ENCODE data around the gene IL12RB1. TPM values are rescaled to one million over a fixed set of nuclear protein-coding genes. Genes with fewer than 3 reads are reported as not detected.
A peak's percentile ranks its signal among the peaks of the same experiment; 100 is the strongest.

Gene IL12RB1
- total and polyA plus RNA-seq, 2 donors (not counting 3 experiments of a cell fraction or from before 2014, with no cell fraction given) = not detected

DNA sequence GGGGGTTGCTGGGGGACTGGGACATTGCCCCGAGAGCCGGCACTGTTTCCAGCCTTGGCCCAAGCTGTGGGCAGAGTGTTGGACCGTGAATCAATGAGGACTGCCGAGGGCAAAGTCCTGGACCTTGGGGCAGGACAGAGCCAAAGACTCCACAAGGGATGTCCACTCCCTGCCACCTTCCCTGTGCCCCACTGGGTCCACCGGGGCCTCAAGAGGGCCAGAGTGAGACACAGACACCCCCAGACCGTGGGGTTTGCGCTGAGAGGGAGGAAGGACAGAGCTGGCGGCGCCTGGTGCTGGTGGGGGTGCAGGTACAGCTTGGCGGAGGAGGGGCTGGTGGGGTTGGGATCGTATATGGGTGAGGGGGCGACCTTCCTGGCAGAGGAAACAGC lies 22.6 kb upstream of the IL12RB1 start:
- H2AFZ ChIP-seq (ENCODE audit: low read depth, low read length) = peak overlapping the region; percentile 79
- no peaks in the 10 kb centered on the region for H4K20me1 ChIP-seq (replicated peaks; ENCODE audit: control insufficient read depth, extremely low read depth, insufficient read depth, low read length)
- H3K4me2 ChIP-seq (ENCODE audit: insufficient read depth, low read length) = no peak overlapping the region
- intact Hi-C loops (cut with micrococcal nuclease) = no loop called here
- CTCF ChIA-PET = interaction anchor here (1.2 to 6.4 kb wide), 6 partner anchors 13 to 171 kb away, joined by 3 to 138 read pairs (median 4); no protein-coding TSS in a partner anchor
- dilution Hi-C loops (cut with MboI; ENCODE audit: extremely low pct_ligation_motif_present, low sequenced_read_pairs) = no loop called here
- H3K9ac ChIP-seq (replicated peaks; ENCODE audit: extremely low read depth, insufficient read depth, low read length) = no peak overlapping the region
- H3K9me1 ChIP-seq (replicated peaks; ENCODE audit: control insufficient read depth, extremely low read depth, insufficient read depth, low read length) = no peaks in the 10 kb centered on the region
- FAIRE-seq (no peak), DNase-seq (ENCODE audit: low read depth, low spot score) (no peak)
- no peaks in the 10 kb centered on the region for H3K4me1 ChIP-seq (ENCODE audit: control insufficient read depth, extremely low read depth, insufficient read depth, low read length)
- peaks cover 0 to 7% of the 10 kb centered on the region in 2 experiments for H3K27me3 ChIP-seq (ENCODE audit: control insufficient read depth in 2 of 2, insufficient read depth in 2 of 2, low read length in 2 of 2)
- no TSS peak for BruUV-seq (replicated peaks)
- POLR2A ChIA-PET = no interaction called here
- peak overlapping the region in 1 of 3 experiments; percentile 41 for H3K4me3 ChIP-seq (replicated peaks in 1 of 3; ENCODE audit: insufficient read depth in 1 of 3, low read depth in 1 of 3, low read length in 3 of 3)
- TF ChIP-seq MYC (IDR thresholded peaks at IDR 0.05; ENCODE audit: low read depth, low read length) (no peak), POLR2A (IDR thresholded peaks at IDR 0.05; ENCODE audit: low read depth, low read length) (no peak), GATA2 (IDR thresholded peaks at IDR 0.05; ENCODE audit: insufficient read depth, insufficient read length, low read depth, low read length) (no peak), FOS (IDR thresholded peaks at IDR 0.05; ENCODE audit: borderline replicate concordance, insufficient read depth, low read length) (no peak), POLR2AphosphoS5 (IDR thresholded peaks at IDR 0.05; ENCODE audit: insufficient read depth, low read depth, low read length) (no peak), JUN (IDR thresholded peaks at IDR 0.05; ENCODE audit: borderline replicate concordance, insufficient read depth, insufficient read length, low read depth) (no peak), EZH2 (IDR thresholded peaks at IDR 0.05; ENCODE audit: borderline replicate concordance, low read depth, low read length, severe bottlenecking) (no peak)
- TF ChIP-seq, protein P1, sequence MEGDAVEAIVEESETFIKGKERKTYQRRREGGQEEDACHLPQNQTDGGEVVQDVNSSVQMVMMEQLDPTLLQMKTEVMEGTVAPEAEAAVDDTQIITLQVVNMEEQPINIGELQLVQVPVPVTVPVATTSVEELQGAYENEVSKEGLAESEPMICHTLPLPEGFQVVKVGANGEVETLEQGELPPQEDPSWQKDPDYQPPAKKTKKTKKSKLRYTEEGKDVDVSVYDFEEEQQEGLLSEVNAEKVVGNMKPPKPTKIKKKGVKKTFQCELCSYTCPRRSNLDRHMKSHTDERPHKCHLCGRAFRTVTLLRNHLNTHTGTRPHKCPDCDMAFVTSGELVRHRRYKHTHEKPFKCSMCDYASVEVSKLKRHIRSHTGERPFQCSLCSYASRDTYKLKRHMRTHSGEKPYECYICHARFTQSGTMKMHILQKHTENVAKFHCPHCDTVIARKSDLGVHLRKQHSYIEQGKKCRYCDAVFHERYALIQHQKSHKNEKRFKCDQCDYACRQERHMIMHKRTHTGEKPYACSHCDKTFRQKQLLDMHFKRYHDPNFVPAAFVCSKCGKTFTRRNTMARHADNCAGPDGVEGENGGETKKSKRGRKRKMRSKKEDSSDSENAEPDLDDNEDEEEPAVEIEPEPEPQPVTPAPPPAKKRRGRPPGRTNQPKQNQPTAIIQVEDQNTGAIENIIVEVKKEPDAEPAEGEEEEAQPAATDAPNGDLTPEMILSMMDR (IDR thresholded peaks at IDR 0.05; ENCODE audit: extremely low read depth in 1 of 2, insufficient read depth in 1 of 2, low read depth in 1 of 2, low read length in 2 of 2) = no peak
- TF ChIP-seq, protein P2, sequence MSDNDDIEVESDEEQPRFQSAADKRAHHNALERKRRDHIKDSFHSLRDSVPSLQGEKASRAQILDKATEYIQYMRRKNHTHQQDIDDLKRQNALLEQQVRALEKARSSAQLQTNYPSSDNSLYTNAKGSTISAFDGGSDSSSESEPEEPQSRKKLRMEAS (IDR thresholded peaks at IDR 0.05; ENCODE audit: insufficient read depth, insufficient read length) = no peak
- H3K27ac ChIP-seq (ENCODE audit: insufficient read depth, low read depth, low read length) = no peak overlapping the region
- no peaks in the 10 kb centered on the region for H3K79me2 ChIP-seq (ENCODE audit: control insufficient read depth, insufficient read depth, low read length)
- H3K36me3 ChIP-seq (ENCODE audit: control insufficient read depth in 2 of 2, extremely low read depth in 1 of 2, insufficient read depth in 2 of 2, low read length in 2 of 2) = no peaks in the 10 kb centered on the region
- no peaks in the 10 kb centered on the region for H3K9me3 ChIP-seq (replicated peaks; ENCODE audit: control insufficient read depth, insufficient read depth, low read length)

All from endothelial cell of umbilical vein (primary cell).